Activated naive CD8-positive, alpha-beta T cell treated with anti-CD3 and anti-CD28 coated beads for 36 hours (primary cell): ENCODE measurements around the gene INPPL1. TPM values are rescaled to one million over a fixed set of nuclear protein-coding genes. Genes with fewer than 3 reads are reported as not detected.
A peak's percentile ranks its signal among the peaks of the same experiment; 100 is the strongest.
"Not testable (repeated sequence)": the region's sequence is repeated elsewhere in the genome, so short reads cannot be mapped to it uniquely, and the experiment has no call there.

ENCODE experiments used
- DNase-seq: peaks from one replicate; pipeline ENCODE4 v3.0.0; 2021
- H3K27ac Mint-ChIP-seq: one replicate; pipeline ENCODE4 v1.8.0; 2022; ENCODE audit warnings: mild to moderate bottlenecking, moderate library complexity, mixed read lengths
- H3K27me3 Mint-ChIP-seq: one replicate; pipeline ENCODE4 v1.8.0; 2022; ENCODE audit warnings: mild to moderate bottlenecking, mixed read lengths
- H3K36me3 Mint-ChIP-seq: one replicate; pipeline ENCODE4 v1.8.0; 2021; ENCODE audit warnings: mild to moderate bottlenecking, mixed read lengths
- H3K4me1 Mint-ChIP-seq: one replicate; pipeline ENCODE4 v1.8.0; 2021; ENCODE audit warnings: mixed read lengths
- H3K4me3 Mint-ChIP-seq: one replicate; pipeline ENCODE4 v1.8.0; 2022; ENCODE audit warnings: mild to moderate bottlenecking, moderate library complexity, mixed read lengths
- H3K9me3 Mint-ChIP-seq: one replicate; pipeline ENCODE4 v1.8.0; 2022; ENCODE audit warnings: mixed read lengths
- total RNA-seq, 2 experiments: library from RNA; stranded (reverse); gene quantifications; one replicate each; pipeline ENCODE4 v1.2.3, GENCODE V29; 2021

Gene INPPL1
- total RNA-seq: 10 to 100 TPM; 69.5 to 71.2 TPM

GRCh38 chr11:72224564-72225410 lies at the start of gene INPPL1:
Gene INPPL1, plus strand, starts transcription at chr11:72224767. Its CDS starts 218 bp downstream, at chr11:72224985.
- H3K4me3 Mint-ChIP-seq: peak within 1 kb of the TSS; percentile 95
- H3K27ac Mint-ChIP-seq: peak within 1 kb of the TSS; percentile 93
- peaks cover 8% of the 10 kb centered on the region for H3K36me3 Mint-ChIP-seq
- H3K4me1 Mint-ChIP-seq: peaks cover 24% of the 10 kb centered on the region
- H3K27me3 Mint-ChIP-seq: no peaks in the 10 kb centered on the region
- peak; percentile 53 for DNase-seq
- no peaks in the 10 kb centered on the region for H3K9me3 Mint-ChIP-seq

- H3K27me3 Mint-ChIP-seq: peaks cover 5% of the 10 kb centered on the region
- no peak overlapping the region for H3K27ac Mint-ChIP-seq
- H3K4me1 Mint-ChIP-seq: peaks cover 7% of the 10 kb centered on the region
- H3K36me3 Mint-ChIP-seq: no peaks in the 10 kb centered on the region
- H3K9me3 Mint-ChIP-seq: no peaks in the 10 kb centered on the region
- DNase-seq: no peak
- no peak overlapping the region for H3K4me3 Mint-ChIP-seq
These were observed 46.9 kb upstream of the INPPL1 start for GRCh38 chr11:72177656-72178055.

GRCh38 chr11:72179049-72179803 lies 45.3 kb upstream of the INPPL1 start:
- no peak for DNase-seq
- H3K27me3 Mint-ChIP-seq: peaks cover 11% of the 10 kb centered on the region
- no peaks in the 10 kb centered on the region for H3K36me3 Mint-ChIP-seq
- peaks cover 8% of the 10 kb centered on the region for H3K4me1 Mint-ChIP-seq
- H3K9me3 Mint-ChIP-seq: no peaks in the 10 kb centered on the region
- H3K27ac Mint-ChIP-seq: no peak overlapping the region
- no peak overlapping the region for H3K4me3 Mint-ChIP-seq

GRCh38 chr11:72179804-72180396 lies 44.7 kb upstream of the INPPL1 start:
- no peak overlapping the region for H3K4me3 Mint-ChIP-seq
- H3K9me3 Mint-ChIP-seq: no peaks in the 10 kb centered on the region
- peaks cover 14% of the 10 kb centered on the region for H3K27me3 Mint-ChIP-seq
- no peak overlapping the region for H3K27ac Mint-ChIP-seq
- peaks cover 8% of the 10 kb centered on the region for H3K4me1 Mint-ChIP-seq
- DNase-seq: no peak
- no peaks in the 10 kb centered on the region for H3K36me3 Mint-ChIP-seq

- H3K27ac Mint-ChIP-seq, DNase-seq, H3K4me1 Mint-ChIP-seq, H3K9me3 Mint-ChIP-seq, H3K4me3 Mint-ChIP-seq, H3K36me3 Mint-ChIP-seq: not testable (repeated sequence)
- H3K27me3 Mint-ChIP-seq: peaks cover 14% of the 10 kb centered on the region
These were observed 43.5 kb upstream of the INPPL1 start for GRCh38 chr11:72180892-72181552.

GRCh38 chr11:72181553-72181958 lies 43.0 kb upstream of the INPPL1 start:
- not testable (repeated sequence) for DNase-seq, H3K4me3 Mint-ChIP-seq, H3K27ac Mint-ChIP-seq, H3K9me3 Mint-ChIP-seq, H3K4me1 Mint-ChIP-seq, H3K36me3 Mint-ChIP-seq
- peaks cover 14% of the 10 kb centered on the region for H3K27me3 Mint-ChIP-seq

GRCh38 chr11:72188267-72188666 lies 36.3 kb upstream of the INPPL1 start:
- H3K36me3 Mint-ChIP-seq: no peaks in the 10 kb centered on the region

GRCh38 chr11:72189455-72190250 lies 34.9 kb upstream of the INPPL1 start:
- no peak overlapping the region for H3K27ac Mint-ChIP-seq
- no peak for DNase-seq
- no peak overlapping the region for H3K4me3 Mint-ChIP-seq
- H3K36me3 Mint-ChIP-seq: no peaks in the 10 kb centered on the region
- no peaks in the 10 kb centered on the region for H3K27me3 Mint-ChIP-seq
- H3K4me1 Mint-ChIP-seq: no peaks in the 10 kb centered on the region
- no peaks in the 10 kb centered on the region for H3K9me3 Mint-ChIP-seq

More at GRCh38 chr11:72188267-72188666, 36.3 kb upstream of the INPPL1 start:
- DNase-seq: no peak
- peaks cover 8% of the 10 kb centered on the region for H3K27me3 Mint-ChIP-seq
- H3K4me1 Mint-ChIP-seq: peaks cover 1% of the 10 kb centered on the region
- H3K9me3 Mint-ChIP-seq: no peaks in the 10 kb centered on the region
- H3K27ac Mint-ChIP-seq: no peak overlapping the region
- H3K4me3 Mint-ChIP-seq: no peak overlapping the region

GRCh38 chr11:72190631-72191071 lies 33.9 kb upstream of the INPPL1 start:
- no peak for DNase-seq
- no peak overlapping the region for H3K4me3 Mint-ChIP-seq
- no peaks in the 10 kb centered on the region for H3K4me1 Mint-ChIP-seq
- no peaks in the 10 kb centered on the region for H3K27me3 Mint-ChIP-seq
- H3K27ac Mint-ChIP-seq: no peak overlapping the region
- H3K36me3 Mint-ChIP-seq: no peaks in the 10 kb centered on the region
- H3K9me3 Mint-ChIP-seq: no peaks in the 10 kb centered on the region

DNA sequence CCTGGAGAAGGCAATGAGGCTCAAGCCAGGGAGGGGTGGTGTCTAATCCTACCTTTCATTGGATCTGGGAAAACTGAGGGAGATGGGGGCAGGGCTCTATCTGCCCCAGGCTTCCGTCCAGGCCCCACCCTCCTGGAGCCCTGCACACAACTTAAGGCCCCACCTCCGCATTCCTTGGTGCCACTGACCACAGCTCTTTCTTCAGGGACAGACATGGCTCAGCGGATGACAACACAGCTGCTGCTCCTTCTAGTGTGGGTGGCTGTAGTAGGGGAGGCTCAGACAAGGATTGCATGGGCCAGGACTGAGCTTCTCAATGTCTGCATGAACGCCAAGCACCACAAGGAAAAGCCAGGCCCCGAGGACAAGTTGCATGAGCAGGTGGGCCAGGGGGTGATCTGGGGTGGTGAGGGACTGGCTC lies 32.6 kb upstream of the INPPL1 start, which contains the start of gene FOLR1:
Gene FOLR1 (plus strand): TSS at position 180 of the 421 bp plus-strand sequence. CDS start 34 bp downstream, at position 214.
- Mint-ChIP-seq H3K9me3 (no peaks in the 10 kb centered on the region), H3K4me1 (no peaks in the 10 kb centered on the region), H3K27ac (peak within 1 kb of the TSS; percentile 2), H3K4me3 (no peak within 1 kb of the TSS), H3K36me3 (no peaks in the 10 kb centered on the region), H3K27me3 (no peaks in the 10 kb centered on the region)
- DNase-seq: no peak

DNA sequence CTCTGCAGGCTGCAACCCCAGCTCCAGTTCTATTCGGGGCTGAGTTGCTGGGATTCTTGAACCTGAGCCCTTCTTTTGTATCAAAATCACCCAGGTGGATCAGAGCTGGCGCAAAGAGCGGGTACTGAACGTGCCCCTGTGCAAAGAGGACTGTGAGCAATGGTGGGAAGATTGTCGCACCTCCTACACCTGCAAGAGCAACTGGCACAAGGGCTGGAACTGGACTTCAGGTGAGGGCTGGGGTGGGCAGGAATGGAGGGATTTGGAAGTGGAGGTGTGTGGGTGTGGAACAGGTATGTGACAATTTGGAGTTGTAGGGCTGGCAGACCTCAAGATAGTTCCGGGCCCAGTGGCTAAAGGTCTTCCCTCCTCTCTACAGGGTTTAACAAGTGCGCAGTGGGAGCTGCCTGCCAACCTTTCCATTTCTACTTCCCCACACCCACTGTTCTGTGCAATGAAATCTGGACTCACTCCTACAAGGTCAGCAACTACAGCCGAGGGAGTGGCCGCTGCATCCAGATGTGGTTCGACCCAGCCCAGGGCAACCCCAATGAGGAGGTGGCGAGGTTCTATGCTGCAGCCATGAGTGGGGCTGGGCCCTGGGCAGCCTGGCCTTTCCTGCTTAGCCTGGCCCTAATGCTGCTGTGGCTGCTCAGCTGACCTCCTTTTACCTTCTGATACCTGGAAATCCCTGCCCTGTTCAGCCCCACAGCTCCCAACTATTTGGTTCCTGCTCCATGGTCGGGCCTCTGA lies 28.9 kb upstream of the INPPL1 start:
- DNase-seq: no peak
- no peaks in the 10 kb centered on the region for H3K9me3 Mint-ChIP-seq
- H3K4me3 Mint-ChIP-seq: no peak overlapping the region
- H3K27ac Mint-ChIP-seq: no peak overlapping the region
- H3K4me1 Mint-ChIP-seq: no peaks in the 10 kb centered on the region
- no peaks in the 10 kb centered on the region for H3K27me3 Mint-ChIP-seq
- H3K36me3 Mint-ChIP-seq: no peaks in the 10 kb centered on the region

DNA sequence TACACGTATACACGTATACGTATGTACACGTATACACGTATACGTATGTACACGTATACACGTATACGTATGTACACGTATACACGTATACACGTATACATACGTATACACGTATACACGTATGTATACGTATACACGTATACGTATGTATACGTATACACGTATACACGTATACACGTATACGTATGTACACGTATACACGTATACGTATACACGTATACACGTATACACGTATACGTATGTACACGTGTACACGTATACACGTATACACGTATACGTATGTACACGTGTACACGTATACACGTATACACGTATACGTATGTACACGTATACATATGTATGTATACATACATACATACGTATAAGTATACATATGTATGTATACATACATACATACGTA lies 23.1 kb upstream of the INPPL1 start:
- H3K9me3 Mint-ChIP-seq, H3K36me3 Mint-ChIP-seq, H3K27ac Mint-ChIP-seq, H3K27me3 Mint-ChIP-seq, H3K4me3 Mint-ChIP-seq, H3K4me1 Mint-ChIP-seq, DNase-seq: not testable (repeated sequence)

- no peak overlapping the region for H3K4me3 Mint-ChIP-seq
- no peaks in the 10 kb centered on the region for H3K27me3 Mint-ChIP-seq
- H3K27ac Mint-ChIP-seq: no peak overlapping the region
- no peaks in the 10 kb centered on the region for H3K9me3 Mint-ChIP-seq
- no peaks in the 10 kb centered on the region for H3K4me1 Mint-ChIP-seq
- H3K36me3 Mint-ChIP-seq: no peaks in the 10 kb centered on the region
- no peak for DNase-seq
These were observed 22.0 kb upstream of the INPPL1 start for GRCh38 chr11:72202571-72202970.
